ENCODE measurements around the gene RIMS1.

RIMS1 gene

DNA sequence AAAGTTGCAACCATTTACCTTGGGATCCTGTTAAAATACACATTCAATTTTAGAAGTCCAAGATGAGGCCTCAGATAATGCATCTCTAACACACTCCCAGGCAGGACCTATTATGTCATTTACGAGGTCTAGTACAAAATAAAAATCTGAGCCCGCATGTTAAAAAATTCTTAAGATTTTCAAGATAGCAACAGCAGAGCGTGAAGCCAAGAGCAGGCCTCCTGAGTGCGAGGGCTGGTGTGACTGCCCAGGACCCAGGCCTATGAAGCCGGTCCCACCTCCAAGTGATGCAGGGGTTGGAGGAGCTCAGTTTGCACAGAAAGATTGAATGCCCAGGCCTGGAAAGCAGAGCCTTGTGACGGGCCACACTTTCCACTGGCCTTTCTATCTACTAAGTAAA is 524.4 kb downstream of the RIMS1 start:
- in situ Hi-C loops (cut with MboI; ENCODE audit: low sequenced_read_pairs) = loop anchor here (25.0 kb wide), 2 partner anchors 177 to 777 kb away; no protein-coding TSS in a partner anchor

DNA sequence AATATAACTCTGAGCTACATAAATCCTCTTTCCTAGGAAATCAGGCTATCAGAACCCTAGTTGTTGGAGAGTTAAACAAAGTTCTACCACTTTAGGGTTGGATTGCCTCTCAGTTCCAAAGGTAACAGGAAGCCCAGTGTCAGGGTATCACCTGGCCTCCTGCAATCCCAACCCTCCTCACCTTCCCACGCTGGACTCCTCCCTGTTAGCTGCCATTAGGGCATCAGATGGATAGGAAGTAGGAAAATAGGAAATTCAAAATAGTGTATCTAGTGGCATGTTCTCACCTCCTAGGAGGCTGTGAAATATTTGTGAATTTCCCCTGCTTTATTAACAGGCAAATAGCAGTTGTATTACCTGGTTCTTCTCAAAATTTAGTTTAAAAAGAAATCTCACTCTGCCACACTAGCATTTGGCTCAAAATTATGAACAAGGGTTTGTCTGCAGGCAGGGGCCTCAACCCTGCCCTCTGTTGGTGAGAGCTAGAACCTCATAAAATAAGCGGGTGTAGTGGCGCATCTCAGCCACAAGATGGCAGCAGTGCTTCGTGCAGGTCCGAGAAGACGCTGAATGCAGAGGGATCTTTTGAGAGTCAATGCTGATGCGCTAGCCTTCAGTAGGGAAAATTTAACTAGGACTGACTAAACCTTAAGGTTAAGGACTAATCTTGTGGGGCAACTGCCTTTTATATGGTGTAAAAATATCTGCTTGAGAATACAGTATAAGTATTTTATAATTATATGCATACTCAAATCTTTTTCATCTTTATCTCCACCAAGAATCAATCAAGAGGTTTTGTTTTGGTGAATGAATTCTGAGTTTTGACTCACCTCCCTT is 525.7 kb downstream of the RIMS1 start:
- in situ Hi-C loops (cut with MboI; ENCODE audit: low sequenced_read_pairs) = loop anchor here (25.0 kb wide), 2 partner anchors 175 to 775 kb away; no protein-coding TSS in a partner anchor

DNA sequence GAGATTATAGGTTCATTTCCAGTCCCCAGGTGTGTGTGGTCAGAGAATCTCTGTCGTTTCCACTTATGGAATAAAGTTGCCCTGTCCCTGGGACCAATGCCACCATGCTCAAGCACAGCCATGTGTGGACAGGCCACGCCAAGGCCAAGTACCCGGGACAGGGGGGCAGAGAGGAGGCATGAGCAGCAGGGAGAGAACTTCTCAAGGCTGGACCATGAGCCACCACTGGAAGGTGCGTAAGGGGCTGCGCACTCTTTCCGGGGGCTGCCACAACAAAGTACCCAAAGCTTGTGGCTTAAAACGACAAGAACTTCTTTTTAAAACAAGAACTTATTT is 526.3 kb downstream of the RIMS1 start:
- in situ Hi-C loops (cut with MboI; ENCODE audit: low sequenced_read_pairs) = loop anchor here (25.0 kb wide), 2 partner anchors 175 to 775 kb away; no protein-coding TSS in a partner anchor

DNA sequence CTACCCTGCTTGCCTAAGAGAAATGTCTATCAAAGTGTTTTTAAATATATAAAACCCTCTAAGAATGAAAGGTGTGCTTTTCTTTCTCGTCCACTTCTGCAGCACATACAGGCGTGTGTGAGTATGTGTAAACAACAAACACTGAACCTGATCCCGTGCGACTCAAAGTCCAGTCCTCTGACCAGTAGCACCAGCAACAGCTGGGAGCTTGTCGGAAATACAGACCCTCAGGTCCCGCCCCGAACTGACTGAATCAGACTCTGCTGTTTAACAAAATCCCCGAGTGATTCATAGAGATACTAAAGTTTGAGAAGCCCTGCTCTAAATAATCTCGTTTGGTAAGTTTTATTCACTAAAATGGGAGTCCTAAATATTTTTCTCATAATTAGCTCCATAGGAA is 527.5 kb downstream of the RIMS1 start:
- in situ Hi-C loops (cut with MboI; ENCODE audit: low sequenced_read_pairs) = loop anchor here (25.0 kb wide), 2 partner anchors 173 to 773 kb away; no protein-coding TSS in a partner anchor

DNA sequence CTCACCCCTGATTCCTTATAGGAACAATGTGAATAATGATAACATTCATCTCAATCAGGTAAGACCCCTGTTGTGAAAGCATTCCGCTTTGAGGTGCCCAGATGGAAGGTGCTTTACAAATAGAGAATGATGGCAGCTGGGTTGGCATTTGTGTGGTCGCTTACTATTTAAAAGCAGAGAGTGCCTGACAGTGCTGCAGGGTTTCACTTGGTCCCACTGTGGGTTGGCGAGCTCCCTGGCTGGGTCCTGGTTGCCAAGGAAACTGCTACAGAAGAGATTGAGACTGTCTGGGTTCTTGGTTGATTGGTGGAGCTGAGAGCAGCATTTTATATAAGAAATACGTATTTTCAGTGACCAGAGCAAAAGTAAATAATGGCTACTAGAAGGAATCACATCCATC is 528.3 kb downstream of the RIMS1 start:
- in situ Hi-C loops (cut with MboI; ENCODE audit: low sequenced_read_pairs) = loop anchor here (25.0 kb wide), 2 partner anchors 173 to 773 kb away; no protein-coding TSS in a partner anchor

DNA sequence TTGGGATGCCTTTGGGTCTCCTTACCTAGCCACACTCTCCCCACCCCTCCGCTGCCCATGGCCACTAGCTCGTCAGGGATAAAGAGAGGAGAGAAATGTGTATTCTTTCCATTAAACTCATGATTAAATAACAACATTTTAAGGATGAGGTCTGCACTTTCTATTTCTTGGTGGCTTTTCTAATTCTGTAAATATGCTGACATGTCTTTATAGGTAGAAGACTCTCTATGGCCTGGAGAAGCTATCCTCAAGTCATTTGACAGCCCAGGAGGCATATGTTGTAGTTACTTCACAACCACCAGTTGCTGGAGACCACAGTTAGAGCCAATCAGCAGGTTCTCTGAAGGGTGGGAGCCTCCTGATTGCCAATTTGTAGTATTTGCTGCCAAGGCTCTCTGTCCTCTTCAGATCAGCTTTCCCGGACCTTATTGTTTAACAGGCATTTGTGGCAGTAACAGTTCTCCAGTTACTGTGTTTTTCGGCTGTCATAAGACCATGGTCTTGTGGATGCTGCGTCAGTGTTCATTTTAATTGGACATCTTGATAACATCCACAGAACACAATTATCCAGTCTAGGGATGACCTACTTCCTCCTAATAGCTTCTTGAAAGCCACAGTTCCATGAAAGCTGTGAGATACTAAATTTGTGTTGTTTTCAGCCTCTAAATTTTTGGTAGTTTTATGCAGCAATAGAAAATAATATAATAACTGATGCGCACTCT is 530.6 kb downstream of the RIMS1 start:
- in situ Hi-C loops (cut with MboI; ENCODE audit: low sequenced_read_pairs) = loop anchor here (25.0 kb wide), 2 partner anchors 170 to 770 kb away; no protein-coding TSS in a partner anchor

DNA sequence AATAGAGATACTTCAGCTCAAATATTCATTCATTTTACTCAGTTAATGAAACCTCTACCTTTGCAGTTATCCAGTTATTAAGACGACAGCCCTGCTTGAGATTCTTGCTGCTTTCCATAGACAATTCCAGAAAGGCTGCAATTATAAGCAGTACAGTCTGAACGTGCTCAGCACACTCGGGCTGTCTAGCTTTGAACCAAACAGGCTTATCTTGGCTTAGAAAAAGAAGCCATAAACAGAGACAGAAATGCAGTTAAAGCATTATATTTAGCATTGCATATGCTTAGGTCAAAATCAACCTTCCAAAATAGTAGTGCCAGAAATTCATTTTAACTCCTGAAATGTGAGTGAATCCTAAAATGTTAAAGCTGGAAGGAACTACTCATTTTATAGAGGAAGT is 531.4 kb downstream of the RIMS1 start:
- in situ Hi-C loops (cut with MboI; ENCODE audit: low sequenced_read_pairs) = loop anchor here (25.0 kb wide), 2 partner anchors 170 to 770 kb away; no protein-coding TSS in a partner anchor

DNA sequence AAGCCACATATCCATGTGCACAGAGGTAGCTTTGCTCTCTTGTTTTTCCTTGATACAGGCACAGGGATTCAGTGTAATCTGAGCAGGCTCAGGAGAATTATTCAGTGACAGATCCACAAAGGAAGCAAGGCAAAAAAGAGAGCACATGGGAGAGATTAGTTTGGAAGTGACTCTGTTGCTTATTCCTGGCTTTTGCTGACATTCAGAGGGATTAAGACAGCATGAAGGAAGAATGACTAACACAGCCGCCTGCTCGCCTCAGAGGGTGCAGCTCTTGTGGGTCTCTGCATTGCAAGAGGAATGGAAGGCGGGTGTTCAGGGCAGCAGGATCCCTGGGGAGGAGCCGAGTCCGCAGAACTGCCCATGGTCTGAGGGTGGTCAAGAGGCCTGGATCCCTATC is 532.1 kb downstream of the RIMS1 start:
- in situ Hi-C loops (cut with MboI; ENCODE audit: low sequenced_read_pairs) = loop anchor here (25.0 kb wide), 2 partner anchors 169 to 769 kb away; no protein-coding TSS in a partner anchor

DNA sequence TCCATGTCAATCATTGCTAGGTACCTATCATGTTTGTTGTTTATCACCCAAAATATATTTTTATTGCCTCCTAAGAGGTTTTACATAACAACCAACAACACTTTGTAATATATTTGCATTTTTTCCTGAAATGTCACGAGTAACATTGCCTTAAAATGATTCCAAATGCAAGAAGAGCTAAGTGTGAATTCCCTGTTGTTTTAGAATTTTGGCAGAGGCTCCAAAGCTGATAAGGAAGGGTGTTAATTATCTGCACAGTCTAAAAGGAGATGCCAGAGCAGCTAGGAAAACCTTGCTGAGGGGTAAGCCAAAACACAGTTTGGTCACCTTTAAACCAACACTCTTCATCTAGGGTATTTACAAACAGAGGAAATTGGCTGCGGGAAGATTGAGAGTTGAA is 533.6 kb downstream of the RIMS1 start:
- in situ Hi-C loops (cut with MboI; ENCODE audit: low sequenced_read_pairs) = loop anchor here (25.0 kb wide), 2 partner anchors 167 to 767 kb away; no protein-coding TSS in a partner anchor

DNA sequence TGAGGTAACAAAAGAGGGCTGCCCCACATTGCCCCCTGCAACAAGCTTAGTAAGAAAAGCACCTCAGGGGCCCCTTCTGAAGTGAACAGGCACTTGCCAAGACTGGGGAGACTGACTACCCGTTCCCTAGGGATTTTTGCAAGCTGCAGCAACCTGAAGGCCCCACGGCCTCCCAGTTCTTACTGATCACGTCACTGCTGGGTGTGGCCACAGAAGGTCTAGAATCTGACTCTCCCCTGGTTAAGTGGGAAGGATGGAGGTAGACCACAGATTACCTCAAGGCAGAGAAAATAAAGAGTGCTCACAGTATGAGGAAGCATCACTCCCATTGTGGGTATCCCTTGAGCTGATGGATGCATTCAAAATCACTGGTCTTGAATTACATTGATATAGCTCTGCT is 534.1 kb downstream of the RIMS1 start:
- in situ Hi-C loops (cut with MboI; ENCODE audit: low sequenced_read_pairs) = loop anchor here (25.0 kb wide), 2 partner anchors 167 to 767 kb away; no protein-coding TSS in a partner anchor

DNA sequence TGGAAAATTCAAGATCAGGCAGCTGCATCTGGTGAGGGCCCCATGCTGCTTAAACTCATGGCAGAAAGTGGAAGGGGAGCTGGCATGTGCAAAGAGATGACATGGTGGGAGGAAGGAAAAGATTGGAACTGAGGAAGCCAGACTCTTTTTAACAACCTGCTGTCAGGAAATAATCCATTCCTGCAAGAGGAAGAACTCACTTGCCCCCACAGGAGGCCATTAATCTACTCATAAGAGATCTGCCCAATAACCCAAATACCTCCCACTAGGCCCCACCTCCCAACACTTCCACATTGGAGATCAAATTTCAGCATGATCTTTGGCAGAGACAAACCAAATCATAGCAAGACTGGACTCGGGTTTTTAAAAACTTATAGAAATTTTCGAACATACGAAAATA is 535.0 kb downstream of the RIMS1 start:
- in situ Hi-C loops (cut with MboI; ENCODE audit: low sequenced_read_pairs) = loop anchor here (25.0 kb wide), 2 partner anchors 166 to 766 kb away; no protein-coding TSS in a partner anchor

DNA sequence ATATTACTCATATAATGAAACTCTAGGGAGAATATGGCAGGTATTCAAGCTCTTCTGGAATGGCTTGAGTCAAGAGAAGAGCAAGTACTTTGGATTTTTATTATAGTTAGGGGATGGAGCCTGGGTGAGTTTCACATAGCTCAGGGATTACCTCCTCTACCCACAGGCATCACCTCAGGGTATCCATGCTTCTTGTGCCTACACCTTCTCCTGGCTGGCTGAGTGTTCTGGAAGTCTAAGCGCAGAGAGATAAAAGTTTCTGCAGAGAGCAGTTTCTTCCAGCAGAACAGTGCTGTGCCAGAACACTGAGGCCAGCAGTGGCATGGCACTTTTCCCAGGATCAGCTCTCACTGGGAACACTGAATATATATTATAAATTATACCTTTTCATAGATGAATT is 535.8 kb downstream of the RIMS1 start:
- in situ Hi-C loops (cut with MboI; ENCODE audit: low sequenced_read_pairs) = loop anchor here (25.0 kb wide), 2 partner anchors 165 to 765 kb away; no protein-coding TSS in a partner anchor

DNA sequence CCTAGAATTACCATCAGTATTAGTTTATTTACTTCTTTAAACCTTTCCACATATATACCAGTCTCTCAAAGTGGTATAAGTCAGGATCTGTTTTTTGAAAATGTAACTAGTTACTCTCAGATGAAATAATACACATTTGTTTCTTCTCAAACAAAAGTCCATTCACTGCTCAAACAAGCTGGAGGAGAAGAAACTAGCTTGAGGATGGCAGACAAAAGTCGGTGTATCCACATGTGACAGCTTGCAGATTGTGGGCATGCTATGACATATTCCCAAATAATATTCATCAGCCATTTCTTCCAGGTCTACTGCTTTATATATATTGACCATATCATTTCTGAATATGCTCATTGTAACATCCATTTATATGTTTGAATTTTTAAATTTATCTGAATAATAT is 538.1 kb downstream of the RIMS1 start:
- in situ Hi-C loops (cut with MboI; ENCODE audit: low sequenced_read_pairs) = loop anchor here (25.0 kb wide), 2 partner anchors 163 to 763 kb away; no protein-coding TSS in a partner anchor

DNA sequence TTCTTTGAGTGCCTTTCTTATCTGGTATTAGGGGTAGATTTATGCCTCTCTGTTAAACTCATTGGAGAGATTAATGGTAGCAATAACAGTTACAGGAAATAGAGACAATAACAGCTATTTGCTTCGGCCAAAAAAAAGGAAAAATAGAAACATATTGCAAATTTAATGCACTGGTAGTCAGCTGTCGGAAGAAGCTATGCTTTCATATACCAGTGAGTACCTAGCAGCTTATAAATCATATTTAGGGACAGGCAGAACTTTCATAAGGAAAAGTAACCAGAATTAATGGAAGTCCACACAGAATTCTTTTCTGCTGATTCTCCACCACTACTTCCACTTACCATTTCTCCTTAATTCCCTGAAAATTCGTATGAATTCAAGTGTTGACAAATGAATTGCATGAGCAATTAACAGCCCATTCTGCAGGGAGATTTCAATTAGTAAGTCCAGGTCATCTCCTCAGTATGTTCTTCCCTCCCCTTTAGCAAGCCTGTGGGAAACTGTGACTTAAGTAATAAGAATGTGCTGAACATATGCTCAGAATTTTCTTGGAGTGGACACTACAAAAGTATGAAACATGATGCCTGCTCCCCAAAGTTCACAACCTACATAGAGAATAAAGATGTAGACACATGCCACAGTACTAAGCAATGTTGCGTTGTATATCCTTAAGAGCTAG is 538.8 kb downstream of the RIMS1 start:
- in situ Hi-C loops (cut with MboI; ENCODE audit: low sequenced_read_pairs) = no loop called here

DNA sequence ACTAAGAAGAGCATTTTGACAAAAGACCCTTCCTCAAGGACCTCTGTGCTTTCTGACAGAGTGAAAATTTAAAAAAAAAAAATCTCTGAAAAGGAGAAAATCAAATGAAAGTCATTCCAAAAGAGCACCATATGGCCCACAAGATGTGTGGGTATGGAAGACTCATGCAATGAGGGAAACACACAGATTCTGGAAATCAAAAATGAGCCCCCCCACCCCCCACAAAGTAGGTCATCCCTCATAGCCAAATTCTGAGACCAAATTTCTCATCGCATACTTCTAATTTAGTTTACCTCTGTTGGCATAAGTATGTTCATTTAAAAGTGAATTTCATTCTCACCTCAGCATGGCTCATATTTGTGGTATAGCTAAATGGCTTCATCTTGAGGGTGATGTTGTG is 554.3 kb downstream of the RIMS1 start:
- in situ Hi-C loops (cut with MboI; ENCODE audit: low sequenced_read_pairs) = no loop called here

DNA sequence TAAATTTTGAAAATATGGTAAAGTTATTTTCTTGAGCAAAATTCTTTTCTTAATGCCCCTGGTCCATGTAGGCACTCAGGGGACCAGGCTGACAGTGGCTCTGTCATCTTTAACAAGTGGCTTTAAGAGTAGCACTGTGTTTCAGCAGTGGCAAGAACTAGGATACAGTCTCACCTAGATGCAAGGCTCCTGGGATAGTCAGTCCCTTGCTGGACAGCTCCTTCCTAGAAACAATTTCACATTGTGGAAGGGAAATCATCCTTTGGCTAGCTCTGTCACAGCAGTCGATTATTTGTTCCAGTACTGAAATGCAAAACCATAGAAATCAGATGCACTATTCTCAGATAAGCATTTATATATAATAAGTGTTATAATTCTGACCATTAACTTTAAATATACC is 560.1 kb downstream of the RIMS1 start:
- in situ Hi-C loops (cut with MboI; ENCODE audit: low sequenced_read_pairs) = no loop called here
